ENCODE measurements around the gene THAP6.
"Not testable (repeated sequence)": the region's sequence is repeated elsewhere in the genome, so short reads cannot be mapped to it uniquely, and the experiment has no call there.

THAP6 gene

GRCh38 chr4:75525910-75526309, 11.6 kb downstream of the THAP6 start:
- no peak for DNase-seq (ENCODE audit: low spot score)

- DNase-seq (ENCODE audit: low spot score): no peak
Observed at GRCh38 chr4:75527482-75527881, 13.2 kb downstream of the THAP6 start.

- DNase-seq (ENCODE audit: low spot score): no peak
Observed at GRCh38 chr4:75530556-75531322, 16.5 kb downstream of the THAP6 start.

- DNase-seq (ENCODE audit: low spot score): not testable (repeated sequence)
Observed at GRCh38 chr4:75531536-75532143, 17.4 kb downstream of the THAP6 start.

GRCh38 chr4:75533339-75533887, 19.1 kb downstream of the THAP6 start:
- DNase-seq (ENCODE audit: low spot score): not testable (repeated sequence)

GRCh38 chr4:75533926-75534325, 19.7 kb downstream of the THAP6 start:
- not testable (repeated sequence) for DNase-seq (ENCODE audit: low spot score)

- not testable (repeated sequence) for DNase-seq (ENCODE audit: low spot score)
Observed at GRCh38 chr4:75537308-75537707, 23.0 kb downstream of the THAP6 start.

GRCh38 chr4:75542824-75543223, 28.6 kb downstream of the THAP6 start:
- DNase-seq (ENCODE audit: low spot score): no peak

- DNase-seq (ENCODE audit: low spot score): not testable (repeated sequence)
Observed at GRCh38 chr4:75544220-75544619, 29.9 kb downstream of the THAP6 start.

GRCh38 chr4:75544870-75545269, 30.6 kb downstream of the THAP6 start:
- no peak for DNase-seq (ENCODE audit: low spot score)

GRCh38 chr4:75545526-75545925, 31.3 kb downstream of the THAP6 start:
- no peak for DNase-seq (ENCODE audit: low spot score)

- DNase-seq (ENCODE audit: low spot score): peak; percentile 11
Observed at GRCh38 chr4:75547647-75548387, 33.5 kb downstream of the THAP6 start.

GRCh38 chr4:75549019-75549418, 34.7 kb downstream of the THAP6 start:
- DNase-seq (ENCODE audit: low spot score): no peak

- DNase-seq (ENCODE audit: low spot score): no peak
Observed at GRCh38 chr4:75552452-75552851, 38.2 kb downstream of the THAP6 start.

GRCh38 chr4:75555294-75556164, 41.3 kb downstream of the THAP6 start, which contains the start of gene ODAPH:
TSS of gene ODAPH (plus strand) at chr4:75556066. CDS start at chr4:75556083, 17 bp downstream.
- DNase-seq (ENCODE audit: low spot score): no peak

- no peak for DNase-seq (ENCODE audit: low spot score)
Observed at GRCh38 chr4:75557696-75558095, 43.4 kb downstream of the THAP6 start.

- DNase-seq (ENCODE audit: low spot score): no peak
Observed at GRCh38 chr4:75561789-75562188, 47.5 kb downstream of the THAP6 start.

GRCh38 chr4:75564023-75564422, 49.8 kb downstream of the THAP6 start:
- no peak for DNase-seq (ENCODE audit: low spot score)

- no peak for DNase-seq (ENCODE audit: low spot score)
Observed at GRCh38 chr4:75565481-75565880, 51.2 kb downstream of the THAP6 start.

GRCh38 chr4:75566911-75567310, 52.6 kb downstream of the THAP6 start:
- DNase-seq (ENCODE audit: low spot score): no peak

GRCh38 chr4:75567725-75568124, 53.5 kb downstream of the THAP6 start:
- DNase-seq (ENCODE audit: low spot score): no peak

Data from globus pallidus (tissue), 1 donor.